Keratinocyte (primary cell): Measurements from ENCODE around the gene ABI3BP. TPM values are rescaled to one million over a fixed set of nuclear protein-coding genes. Genes with fewer than 3 reads are reported as not detected.

ENCODE experiments used
- DNase-seq: peaks from one replicate; pipeline ENCODE4 v3.0.0-alpha.2; 2011; ENCODE audit warnings: low read depth, missing footprints, low spot score
- FAIRE-seq: peaks from 2 replicates; lab custom pipeline; 2011; peaks lifted over from hg19 to GRCh38; lab: Jason Lieb, UNC
- H2AFZ ChIP-seq: 2 replicates; pipeline ENCODE4 v1.6.0; 2012; ENCODE audit warnings: low read length, control low read depth, inconsistent platforms; ENCODE audit not compliant: control insufficient read depth
- H3K27ac ChIP-seq: 2 replicates; pipeline ENCODE4 v1.5.1; 2011; ENCODE audit warnings: low read length; ENCODE audit not compliant: control insufficient read depth, insufficient read depth
- H3K27me3 ChIP-seq: 3 replicates; pipeline ENCODE4 v1.6.0; 2011; ENCODE audit warnings: low read length; ENCODE audit not compliant: control insufficient read depth, insufficient read depth; ENCODE audit errors: extremely low read depth
- H3K36me3 ChIP-seq, 2 experiments: 2 replicates in 1 of 2; 3 replicates in 1 of 2; pipeline ENCODE4 v1.5.1; 2011; ENCODE audit warnings: low read length in 2 of 2, mild to moderate bottlenecking in 1 of 2; ENCODE audit not compliant: control insufficient read depth in 2 of 2, insufficient read depth in 2 of 2; ENCODE audit errors: extremely low read depth in 1 of 2
- H3K4me1 ChIP-seq: 3 replicates; pipeline ENCODE4 v1.5.1; 2011; ENCODE audit warnings: low read length; ENCODE audit not compliant: control insufficient read depth, insufficient read depth; ENCODE audit errors: extremely low read depth
- H3K4me2 ChIP-seq: 3 replicates; pipeline ENCODE4 v1.6.0; 2011; ENCODE audit warnings: low read depth, low read length; ENCODE audit not compliant: control insufficient read depth, insufficient read depth; ENCODE audit errors: extremely low read depth
- H3K4me3 ChIP-seq, 3 experiments: fragments of 200-600 bp in 1 of 3; sonication (generic) in 1 of 3; 2 replicates in 2 of 3; 3 replicates in 1 of 3; pipeline ENCODE4 v1.5.1; 2011 to 2016; ENCODE audit warnings: low read length in 3 of 3, mild to moderate bottlenecking in 3 of 3, control low read depth in 2 of 3, inconsistent platforms in 1 of 3, low read depth in 1 of 3, mixed read lengths in 1 of 3, mixed run types in 1 of 3, moderate library complexity in 1 of 3; ENCODE audit not compliant: control insufficient read depth in 2 of 3, insufficient read depth in 2 of 3; ENCODE audit errors: extremely low read depth in 1 of 3
- H3K79me2 ChIP-seq: 2 replicates; pipeline ENCODE4 v1.6.0; 2012; ENCODE audit warnings: low read length; ENCODE audit not compliant: control insufficient read depth, insufficient read depth
- H3K9ac ChIP-seq: 3 replicates; pipeline ENCODE4 v1.6.0; 2011; ENCODE audit warnings: low read length; ENCODE audit not compliant: control insufficient read depth, insufficient read depth; ENCODE audit errors: extremely low read depth
- H3K9me1 ChIP-seq: 3 replicates; pipeline ENCODE4 v1.6.0; 2011; ENCODE audit warnings: low read length; ENCODE audit not compliant: control insufficient read depth, insufficient read depth; ENCODE audit errors: extremely low read depth
- H3K9me3 ChIP-seq: 2 replicates; pipeline ENCODE4 v1.5.1; 2012; ENCODE audit warnings: low read depth, low read length; ENCODE audit not compliant: control insufficient read depth
- H4K20me1 ChIP-seq: 3 replicates; pipeline ENCODE4 v1.6.0; 2011; ENCODE audit warnings: low read length; ENCODE audit not compliant: control insufficient read depth, insufficient read depth; ENCODE audit errors: extremely low read depth
- EZH2 ChIP-seq: IDR thresholded peaks from one replicate; pipeline ENCODE4 v1.6.1; 2012; ENCODE audit warnings: inconsistent platforms, mild to moderate bottlenecking, low read length, moderate library complexity
- dilution Hi-C: fragments of 300-500 bp; cut with MboI; formaldehyde crosslinking; loops from one replicate; pipeline ENCODE4 v1.7.0; 2020; ENCODE audit warnings: low sequenced_read_pairs; ENCODE audit not compliant: extremely low pct_ligation_motif_present
- polyA plus RNA-seq, 5 experiments: library from polyadenylated mRNA; depleted of rRNA in 3 of 5; stranded (reverse) in 3 of 5; stranded (forward) in 1 of 5; unstranded in 1 of 5; fragments of >200 nt; gene quantifications; 1 replicate in 1 of 5; 2 replicates in 3 of 5; 3 replicates in 1 of 5; pipeline versions ENCODE4 v1.2.1 to v1.2.3, GENCODE V29; 2011 to 2012; ENCODE audit warnings: missing spikeins in 2 of 5, low read depth in 1 of 5, low replicate concordance in 1 of 5
- TF ChIP-seq, protein P1 (sequence below), 3 experiments: IDR thresholded peaks in 1 of 3; conservative IDR thresholded peaks in 1 of 3; optimal IDR thresholded peaks in 1 of 3; 2 replicates in 2 of 3; 3 replicates in 1 of 3; pipeline versions ENCODE3 to v1.5.1; 2011; ENCODE audit warnings: low read length in 3 of 3, mild to moderate bottlenecking in 3 of 3, moderate library complexity in 2 of 3, control low read depth in 1 of 3, inconsistent platforms in 1 of 3; ENCODE audit not compliant: insufficient read depth in 2 of 3; ENCODE audit errors: extremely low read depth in 1 of 3

ABI3BP gene
- polyA plus RNA-seq, 1 donor (not counting 4 experiments of a cell fraction or from before 2014, with no cell fraction given): 0.59 TPM

DNA sequence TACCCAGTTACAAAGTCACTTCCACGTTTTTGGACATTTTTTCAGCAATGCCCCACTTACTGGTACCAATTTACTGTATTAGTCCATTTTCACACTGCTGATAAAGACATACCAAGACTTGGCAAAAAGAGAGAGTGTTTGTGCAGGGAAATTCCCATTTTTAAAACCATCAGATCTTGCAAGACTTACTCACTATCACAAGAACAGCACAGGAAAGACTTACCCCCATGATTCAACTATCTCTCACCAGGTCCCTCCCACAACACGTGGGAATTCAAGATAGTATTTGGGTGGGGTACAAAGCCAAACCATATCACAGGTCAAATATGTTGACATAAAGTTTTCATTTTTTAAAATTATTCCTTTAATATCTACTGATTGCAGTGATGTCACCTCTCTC is 16.2 kb upstream of the ABI3BP start:
- Histone ChIP-seq H3K4me2 (no peak overlapping the region), H3K36me3 (no peaks in the 10 kb centered on the region), H3K9ac (no peak overlapping the region), H3K9me1 (no peaks in the 10 kb centered on the region), H3K27me3 (no peaks in the 10 kb centered on the region), H3K4me1 (peaks cover 21% of the 10 kb centered on the region), H3K79me2 (no peaks in the 10 kb centered on the region), H2AFZ (no peak overlapping the region), H4K20me1 (no peaks in the 10 kb centered on the region), H3K4me3 (no peak overlapping the region), H3K9me3 (peaks cover 4% of the 10 kb centered on the region), H3K27ac (peak overlapping the region; percentile 77)
- dilution Hi-C loops: no loop called here
- TF ChIP-seq EZH2: no peak
- TF ChIP-seq, protein P1, sequence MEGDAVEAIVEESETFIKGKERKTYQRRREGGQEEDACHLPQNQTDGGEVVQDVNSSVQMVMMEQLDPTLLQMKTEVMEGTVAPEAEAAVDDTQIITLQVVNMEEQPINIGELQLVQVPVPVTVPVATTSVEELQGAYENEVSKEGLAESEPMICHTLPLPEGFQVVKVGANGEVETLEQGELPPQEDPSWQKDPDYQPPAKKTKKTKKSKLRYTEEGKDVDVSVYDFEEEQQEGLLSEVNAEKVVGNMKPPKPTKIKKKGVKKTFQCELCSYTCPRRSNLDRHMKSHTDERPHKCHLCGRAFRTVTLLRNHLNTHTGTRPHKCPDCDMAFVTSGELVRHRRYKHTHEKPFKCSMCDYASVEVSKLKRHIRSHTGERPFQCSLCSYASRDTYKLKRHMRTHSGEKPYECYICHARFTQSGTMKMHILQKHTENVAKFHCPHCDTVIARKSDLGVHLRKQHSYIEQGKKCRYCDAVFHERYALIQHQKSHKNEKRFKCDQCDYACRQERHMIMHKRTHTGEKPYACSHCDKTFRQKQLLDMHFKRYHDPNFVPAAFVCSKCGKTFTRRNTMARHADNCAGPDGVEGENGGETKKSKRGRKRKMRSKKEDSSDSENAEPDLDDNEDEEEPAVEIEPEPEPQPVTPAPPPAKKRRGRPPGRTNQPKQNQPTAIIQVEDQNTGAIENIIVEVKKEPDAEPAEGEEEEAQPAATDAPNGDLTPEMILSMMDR (optimal IDR thresholded peaks at IDR 0.05 in 1 of 3, IDR thresholded peaks at IDR 0.05 in 1 of 3, conservative IDR thresholded peaks at IDR 0.05 in 1 of 3; ENCODE audit: extremely low read depth in 1 of 3, insufficient read depth in 2 of 3, low read length in 3 of 3): no peak
- DNase-seq (no peak), FAIRE-seq (no peak)

DNA sequence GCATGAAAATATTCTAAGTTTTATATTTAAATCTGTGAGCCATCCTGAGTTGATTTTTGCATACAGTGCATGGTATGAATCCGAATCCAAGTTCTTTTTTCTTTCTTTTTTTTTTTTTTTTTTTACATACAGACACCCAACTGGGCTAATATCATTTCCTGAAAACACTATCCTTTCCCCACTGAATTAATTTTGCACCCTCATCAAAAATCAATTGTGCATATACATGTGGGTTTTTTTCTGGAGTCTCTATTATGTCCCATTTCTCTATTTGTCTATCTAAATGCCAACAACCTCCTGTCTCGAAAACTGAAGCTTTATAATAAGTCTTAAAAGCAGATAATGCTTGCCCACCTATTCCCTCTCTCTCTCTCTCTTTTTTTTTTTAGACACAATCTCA is 5.9 kb upstream of the ABI3BP start:
- no peak overlapping the region for H3K9ac ChIP-seq
- no peaks in the 10 kb centered on the region for H3K79me2 ChIP-seq
- no peaks in the 10 kb centered on the region for H3K9me3 ChIP-seq
- no peak for TF ChIP-seq EZH2
- TF ChIP-seq, protein P1 (optimal IDR thresholded peaks at IDR 0.05 in 1 of 3, IDR thresholded peaks at IDR 0.05 in 1 of 3, conservative IDR thresholded peaks at IDR 0.05 in 1 of 3; ENCODE audit: extremely low read depth in 1 of 3, insufficient read depth in 2 of 3, low read length in 3 of 3): no peak
- H3K27ac ChIP-seq: no peak overlapping the region
- no peaks in the 10 kb centered on the region for H4K20me1 ChIP-seq
- no peaks in the 10 kb centered on the region for H3K9me1 ChIP-seq
- H3K4me2 ChIP-seq: no peak overlapping the region
- DNase-seq (no peak), FAIRE-seq (no peak)
- H3K27me3 ChIP-seq: no peaks in the 10 kb centered on the region
- no peaks in the 10 kb centered on the region for H3K36me3 ChIP-seq
- no peak overlapping the region for H3K4me3 ChIP-seq
- dilution Hi-C loops: no loop called here
- no peak overlapping the region for H2AFZ ChIP-seq
- H3K4me1 ChIP-seq: no peaks in the 10 kb centered on the region
